Measurements from ENCODE around the gene DSG2. TPM values are rescaled to one million over a fixed set of nuclear protein-coding genes. Genes with fewer than 3 reads are reported as not detected.

DSG2 gene
- total and polyA plus RNA-seq, 3 donors from 2014 or later: 5.9 to 8.6 (median 7.0) TPM

GRCh38 chr18:31578126-31578525 lies 80.1 kb downstream of the DSG2 start:
- Histone ChIP-seq H3K9me3 (no peaks in the 10 kb centered on the region), H3K36me3 (ENCODE audit: low read depth, missing control alignments) (no peaks in the 10 kb centered on the region), H3K4me3 (no peak overlapping the region), H3K27me3 (no peaks in the 10 kb centered on the region), H3K4me1 (no peaks in the 10 kb centered on the region), H3K27ac (no peak overlapping the region)
- DNase-seq: no peak
- 89 to 98% methylated on average over 4 of the region's 4 CpGs for WGBS, 2 donors
- no peak for TF ChIP-seq CTCF (IDR thresholded peaks at IDR 0.05)
- no peak for TF ChIP-seq POLR2A (IDR thresholded peaks at IDR 0.05)
- intact Hi-C loops (cut with DNase I; ENCODE audit: low total_unique reads): no loop called here

- no peaks in the 10 kb centered on the region for H3K9me3 ChIP-seq
- WGBS, 2 donors: 93 to 97% methylated on average over 2 of the region's 2 CpGs
- H3K36me3 ChIP-seq (ENCODE audit: low read depth, missing control alignments): no peaks in the 10 kb centered on the region
- H3K4me1 ChIP-seq: no peaks in the 10 kb centered on the region
- H3K27ac ChIP-seq: no peak overlapping the region
- no peaks in the 10 kb centered on the region for H3K27me3 ChIP-seq
- DNase-seq: no peak
- intact Hi-C loops (cut with DNase I; ENCODE audit: low total_unique reads): no loop called here
- TF ChIP-seq POLR2A (IDR thresholded peaks at IDR 0.05) (no peak), CTCF (IDR thresholded peaks at IDR 0.05) (no peak)
- H3K4me3 ChIP-seq: no peak overlapping the region
Measured at GRCh38 chr18:31579375-31579774, 81.4 kb downstream of the DSG2 start.

GRCh38 chr18:31581498-31582197 lies 83.7 kb downstream of the DSG2 start:
- TF ChIP-seq POLR2A (IDR thresholded peaks at IDR 0.05) (no peak), CTCF (IDR thresholded peaks at IDR 0.05) (no peak)
- Histone ChIP-seq H3K4me1 (no peaks in the 10 kb centered on the region), H3K36me3 (ENCODE audit: low read depth, missing control alignments) (no peaks in the 10 kb centered on the region), H3K9me3 (no peaks in the 10 kb centered on the region), H3K27me3 (no peaks in the 10 kb centered on the region), H3K4me3 (no peak overlapping the region), H3K27ac (no peak overlapping the region)
- intact Hi-C loops (cut with DNase I; ENCODE audit: low total_unique reads): no loop called here
- WGBS, 2 donors: 47 to 49% methylated on average over 4 of the region's 4 CpGs
- no peak for DNase-seq

GRCh38 chr18:31583185-31583854 lies 85.3 kb downstream of the DSG2 start:
- 86 to 91% methylated on average over 5 of the region's 5 CpGs for WGBS, 2 donors
- H3K36me3 ChIP-seq (ENCODE audit: low read depth, missing control alignments): no peaks in the 10 kb centered on the region
- DNase-seq: no peak
- TF ChIP-seq CTCF (IDR thresholded peaks at IDR 0.05) (no peak), POLR2A (IDR thresholded peaks at IDR 0.05) (no peak)
- H3K4me1 ChIP-seq: no peaks in the 10 kb centered on the region
- no peak overlapping the region for H3K27ac ChIP-seq
- H3K4me3 ChIP-seq: no peak overlapping the region
- H3K9me3 ChIP-seq: no peaks in the 10 kb centered on the region
- H3K27me3 ChIP-seq: no peaks in the 10 kb centered on the region
- intact Hi-C loops (cut with DNase I; ENCODE audit: low total_unique reads): no loop called here
